ENCODE data around the gene HIRIP3. TPM values are rescaled to one million over a fixed set of nuclear protein-coding genes. Genes with fewer than 3 reads are reported as not detected.

Gene HIRIP3
- total RNA-seq, 1 donor from 2014 or later: 9.6 TPM

DNA sequence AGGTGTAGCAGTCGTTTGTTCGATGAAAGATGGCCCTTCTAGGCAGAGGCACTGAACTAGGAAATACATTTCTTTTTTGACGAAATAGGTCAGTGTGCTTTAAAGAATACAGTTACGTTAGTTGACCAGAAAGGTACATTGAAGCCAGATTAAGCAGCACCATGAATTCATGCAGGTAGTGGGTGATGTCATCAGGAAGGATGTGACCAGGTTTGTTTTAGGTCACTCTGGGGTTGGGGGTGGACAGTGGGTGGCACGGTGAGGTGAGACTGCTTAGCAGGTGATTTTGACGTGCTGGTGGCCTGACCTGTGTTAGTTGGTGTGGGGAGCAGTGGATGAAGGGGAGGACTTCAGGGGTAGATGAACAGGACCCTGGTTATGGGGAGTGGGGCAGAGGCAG is 4.2 kb upstream of the HIRIP3 start:
- no peak for DNase-seq (ENCODE audit: extremely low read depth, low read depth, low spot score)

DNA sequence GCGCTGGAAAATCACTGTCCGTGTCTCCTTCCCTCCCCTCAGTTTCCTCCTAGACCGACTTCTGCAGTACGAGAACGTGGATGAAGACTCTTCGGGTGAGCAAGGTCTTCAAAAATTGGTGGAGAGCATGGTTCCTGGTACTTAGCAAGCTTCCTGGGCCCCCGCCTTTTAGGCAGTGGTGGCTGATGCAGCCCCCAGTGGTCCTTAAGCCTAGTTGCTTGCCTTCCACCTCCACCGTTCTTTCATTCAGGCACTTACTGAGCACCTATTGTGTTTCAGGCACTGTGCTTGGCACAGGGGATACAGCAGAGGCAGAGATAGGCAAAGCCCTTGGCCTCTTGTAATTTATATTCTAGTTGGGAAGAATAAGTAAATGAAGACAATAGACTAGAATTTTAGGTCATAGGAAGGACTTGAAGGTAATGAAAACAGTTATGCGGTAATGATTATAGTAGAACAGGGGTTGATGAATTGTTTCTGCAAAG is 1.4 kb upstream of the HIRIP3 start:
- DNase-seq (ENCODE audit: extremely low read depth, low read depth, low spot score): no peak

DNA sequence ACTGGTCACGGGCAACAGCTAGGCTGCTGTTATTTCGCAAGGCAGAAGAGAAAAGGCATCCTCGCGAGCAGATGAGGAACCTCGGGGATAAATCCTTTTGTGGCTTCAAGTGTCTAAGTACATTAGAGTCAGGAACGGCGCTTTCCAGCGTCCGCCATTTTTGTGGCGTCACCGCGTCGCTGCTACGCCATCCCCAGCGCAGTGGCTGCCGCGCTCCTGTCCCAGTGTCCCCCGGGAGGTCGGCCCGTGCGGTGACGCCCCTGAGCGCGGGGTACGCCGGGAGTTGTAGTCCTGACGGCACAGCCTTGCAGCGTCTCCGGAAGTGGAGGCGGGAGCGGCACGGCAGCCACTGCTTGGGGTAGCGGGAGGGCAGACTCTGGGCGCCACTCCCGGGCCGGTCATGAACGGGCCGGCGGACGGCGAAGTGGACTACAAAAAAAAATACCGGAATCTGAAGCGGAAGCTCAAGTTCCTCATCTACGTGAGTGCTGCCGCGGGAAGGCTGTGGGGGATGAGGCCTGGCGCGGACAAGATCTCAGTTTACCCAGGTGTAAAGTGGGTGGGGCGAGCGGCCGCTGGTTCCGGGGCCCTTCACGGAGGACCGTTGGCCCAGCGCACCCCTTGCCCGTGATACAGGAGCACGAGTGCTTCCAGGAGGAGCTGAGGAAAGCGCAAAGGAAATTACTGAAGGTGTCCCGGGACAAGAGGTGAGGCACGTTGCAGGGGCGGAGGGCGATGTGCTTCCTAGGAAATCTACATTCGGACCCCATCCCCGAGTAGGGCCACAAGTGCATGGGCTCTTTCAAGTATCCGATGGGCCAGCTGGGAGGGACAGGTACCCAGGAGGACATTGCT is 721 bp upstream of the HIRIP3 start, which contains the start of gene INO80E:
Gene INO80E, plus strand, starts transcription at position 331 of the 855 bp plus-strand sequence. Its CDS starts 70 bp downstream, at position 401.
- DNase-seq (ENCODE audit: extremely low read depth, low read depth, low spot score): peak; percentile 57

DNA sequence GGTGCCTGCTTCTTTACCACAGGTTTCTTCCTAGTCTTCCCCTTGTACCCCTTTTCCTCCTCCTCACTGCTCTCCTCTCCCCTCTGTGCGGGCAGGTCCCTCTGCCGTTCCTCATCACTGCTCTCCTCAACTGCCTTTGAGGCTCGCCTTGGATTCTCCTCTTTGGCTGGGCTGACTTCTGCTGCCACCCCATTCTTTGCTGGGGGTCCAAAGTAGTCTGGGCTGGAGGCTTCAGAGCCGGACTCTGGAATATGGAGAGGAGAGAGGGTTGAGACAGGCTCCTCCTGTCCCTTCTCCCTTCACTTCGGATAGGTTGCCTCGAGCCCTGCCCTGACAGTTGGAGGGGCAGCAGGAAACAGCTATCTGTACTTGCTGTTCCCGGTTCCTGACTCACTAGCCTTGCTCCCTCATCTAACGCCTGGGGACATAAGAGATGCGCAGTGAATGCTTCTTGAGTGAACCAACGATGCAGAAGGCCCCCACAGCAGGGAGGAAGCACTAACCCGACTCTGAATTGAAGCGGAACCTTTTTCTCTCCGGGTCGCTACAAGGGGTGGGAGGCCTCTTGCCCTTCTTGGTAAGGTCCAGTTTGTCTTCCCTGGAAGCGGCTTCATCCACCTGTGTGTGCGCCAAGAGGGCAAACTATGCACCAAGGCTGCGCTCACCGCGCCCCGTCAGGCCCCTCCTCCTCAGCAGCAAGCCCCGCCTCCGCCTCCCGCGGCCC is 655 bp downstream of the HIRIP3 start:
- no peak for DNase-seq (ENCODE audit: extremely low read depth, low read depth, low spot score)

DNA sequence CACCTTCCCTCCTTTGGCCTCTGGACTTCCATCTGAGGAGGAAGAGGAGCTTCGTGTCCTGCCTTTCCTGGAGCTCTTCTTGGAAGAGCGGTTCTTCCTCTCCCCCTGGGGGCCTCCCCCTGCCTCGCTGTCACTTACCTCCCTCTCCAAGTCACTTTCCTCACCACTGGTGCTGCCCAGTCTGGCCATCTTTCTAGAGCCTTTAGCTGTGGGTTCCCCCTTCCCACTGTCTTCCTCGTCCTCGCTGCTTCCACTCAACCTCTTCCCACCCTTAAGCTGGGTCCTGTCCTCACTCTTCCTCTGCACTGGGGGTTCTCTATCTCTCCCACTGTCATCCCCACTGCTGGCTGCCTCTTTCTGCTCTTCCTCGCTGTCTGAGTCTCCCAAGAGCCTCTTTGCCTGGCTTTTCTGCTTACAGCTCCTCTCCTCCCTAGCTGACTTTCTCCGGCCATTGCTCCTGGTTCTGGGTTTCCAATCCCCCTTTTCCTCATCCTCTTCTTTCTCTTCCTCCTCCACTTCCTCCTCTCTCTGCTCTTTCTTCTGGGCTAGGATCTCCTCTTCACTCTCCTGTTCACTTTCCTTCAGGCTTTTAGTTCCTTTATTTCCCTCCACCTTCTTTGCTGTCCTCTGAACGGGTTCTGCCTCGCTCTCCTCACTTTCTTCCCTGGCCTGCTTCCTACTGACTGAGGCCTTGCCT is 1.4 kb downstream of the HIRIP3 start:
- no peak for DNase-seq (ENCODE audit: extremely low read depth, low read depth, low spot score)

DNA sequence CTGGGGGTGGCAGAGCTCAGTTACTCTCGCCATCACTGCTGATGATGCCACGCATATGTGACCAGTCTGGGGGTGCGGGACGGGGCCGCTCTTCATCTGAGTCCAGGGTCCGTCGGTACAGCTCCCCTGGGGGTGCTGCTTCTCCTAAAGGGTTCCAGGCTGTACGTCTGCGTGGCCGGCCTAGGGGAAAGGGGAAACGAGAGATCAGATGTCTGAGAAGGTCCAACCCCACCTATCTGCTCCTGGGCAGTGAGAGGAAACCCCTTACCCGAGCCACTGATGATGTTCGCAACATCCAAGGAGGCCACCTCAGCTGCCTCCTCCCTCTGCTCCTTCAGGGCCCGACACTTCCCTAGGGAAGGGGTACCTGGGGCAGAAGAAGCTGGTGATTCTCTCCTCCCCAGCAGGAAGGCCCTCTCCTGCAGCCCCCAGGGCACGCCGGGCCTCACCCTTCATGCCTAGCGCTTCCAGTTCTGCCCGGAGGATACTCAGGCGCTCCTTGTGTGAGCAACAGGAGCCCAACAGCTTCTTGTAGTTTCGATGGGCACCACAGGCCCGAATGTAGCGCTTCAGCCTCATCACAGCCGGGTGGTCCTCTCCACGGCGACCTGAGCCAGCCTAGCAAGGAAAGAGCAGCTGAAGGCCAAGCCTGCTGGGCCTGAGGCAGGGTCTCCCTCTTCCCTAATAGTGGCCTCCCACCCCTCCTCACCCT is 2.1 kb downstream of the HIRIP3 start:
- no peak for DNase-seq (ENCODE audit: extremely low read depth, low read depth, low spot score)

DNA sequence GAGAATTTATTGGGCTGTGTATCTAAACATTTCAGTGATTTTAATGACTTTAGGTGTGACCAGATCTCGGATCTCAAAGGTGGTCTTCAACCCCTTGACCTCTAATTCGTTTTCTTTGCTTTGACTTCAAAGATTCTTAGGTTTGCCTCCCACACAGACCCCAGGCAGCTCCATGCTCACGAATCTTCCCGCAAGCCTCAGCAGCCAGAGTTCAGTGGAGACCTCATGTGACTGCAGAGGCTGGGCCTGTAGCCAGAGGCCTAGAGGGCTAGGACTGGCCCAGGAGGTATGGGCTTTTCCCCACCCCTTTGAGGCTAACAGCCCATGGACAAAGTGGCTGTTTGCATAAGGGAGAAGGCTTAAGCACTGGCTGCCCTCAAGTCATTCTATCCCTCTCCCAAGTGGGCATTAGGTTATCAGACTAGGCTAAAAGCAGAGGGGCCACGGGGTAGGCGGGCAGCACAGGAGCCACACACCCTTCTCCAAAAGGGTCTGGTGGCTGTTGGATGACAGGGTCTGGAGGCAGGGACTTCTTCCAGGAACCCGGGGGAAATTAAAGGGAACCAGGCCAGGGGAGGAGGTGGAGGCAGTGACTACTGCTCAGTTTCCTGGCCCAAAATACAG is 3.0 kb downstream of the HIRIP3 start:
- DNase-seq (ENCODE audit: extremely low read depth, low read depth, low spot score): no peak

DNA sequence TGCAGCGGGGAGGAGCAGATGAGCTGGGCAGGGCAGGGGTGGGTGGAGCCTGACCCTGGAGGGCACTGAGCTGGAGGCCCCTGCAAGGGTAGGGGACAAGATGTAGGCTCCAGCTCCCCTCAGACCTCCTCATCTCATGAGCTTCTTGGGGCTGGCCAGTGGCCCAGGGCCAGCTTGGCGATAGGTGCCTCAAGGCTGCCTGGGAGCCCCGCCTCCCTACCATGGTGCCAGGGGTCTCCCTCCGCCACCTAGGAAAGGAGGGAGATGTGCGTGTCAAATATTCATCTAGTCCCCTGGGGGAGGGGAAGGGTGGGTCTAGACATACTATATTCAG is 3.9 kb downstream of the HIRIP3 start:
- no peak for DNase-seq (ENCODE audit: extremely low read depth, low read depth, low spot score)

DNA sequence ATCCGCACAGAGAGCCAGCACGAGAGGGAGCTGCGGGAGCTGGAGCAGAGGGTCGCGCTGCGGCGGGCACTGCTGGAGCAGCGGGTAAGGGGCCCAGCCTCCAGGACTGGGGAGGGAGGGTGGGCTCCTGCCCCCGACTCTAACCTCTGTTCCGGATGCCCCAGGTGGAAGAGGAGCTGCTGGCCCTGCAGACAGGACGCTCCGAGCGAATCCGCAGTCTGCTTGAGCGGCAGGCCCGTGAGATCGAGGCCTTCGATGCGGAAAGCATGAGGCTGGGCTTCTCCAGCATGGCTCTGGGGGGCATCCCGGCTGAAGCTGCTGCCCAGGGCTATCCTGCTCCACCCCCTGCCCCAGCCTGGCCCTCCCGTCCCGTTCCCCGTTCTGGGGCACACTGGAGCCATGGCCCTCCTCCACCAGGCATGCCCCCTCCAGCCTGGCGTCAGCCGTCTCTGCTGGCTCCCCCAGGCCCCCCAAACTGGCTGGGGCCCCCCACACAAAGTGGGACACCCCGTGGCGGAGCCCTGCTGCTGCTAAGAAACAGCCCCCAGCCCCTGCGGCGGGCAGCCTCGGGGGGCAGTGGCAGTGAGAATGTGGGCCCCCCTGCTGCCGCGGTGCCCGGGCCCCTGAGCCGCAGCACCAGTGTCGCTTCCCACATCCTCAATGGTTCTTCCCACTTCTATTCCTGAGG is 4.4 kb downstream of the HIRIP3 start:
- no peak for DNase-seq (ENCODE audit: extremely low read depth, low read depth, low spot score)

DNA sequence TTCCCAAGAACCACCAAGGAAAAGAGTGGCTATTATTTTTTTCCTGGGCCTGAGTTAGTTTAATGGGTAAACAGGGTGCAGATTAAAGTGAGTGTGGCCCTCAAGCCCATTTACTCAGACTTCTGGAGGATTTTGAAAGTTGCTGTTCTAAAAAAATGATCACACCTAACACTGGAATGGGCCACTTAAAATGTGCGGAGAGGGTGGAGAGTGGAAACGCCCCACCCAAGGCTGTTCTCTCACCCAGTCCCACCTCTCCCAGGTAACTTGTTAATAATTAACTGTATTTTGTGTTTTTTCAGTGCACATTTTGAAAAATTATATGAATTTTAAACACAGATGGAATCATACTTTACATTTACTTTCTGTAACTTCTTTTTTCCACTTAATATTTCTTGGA is 5.4 kb downstream of the HIRIP3 start:
- DNase-seq (ENCODE audit: extremely low read depth, low read depth, low spot score): no peak

DNA sequence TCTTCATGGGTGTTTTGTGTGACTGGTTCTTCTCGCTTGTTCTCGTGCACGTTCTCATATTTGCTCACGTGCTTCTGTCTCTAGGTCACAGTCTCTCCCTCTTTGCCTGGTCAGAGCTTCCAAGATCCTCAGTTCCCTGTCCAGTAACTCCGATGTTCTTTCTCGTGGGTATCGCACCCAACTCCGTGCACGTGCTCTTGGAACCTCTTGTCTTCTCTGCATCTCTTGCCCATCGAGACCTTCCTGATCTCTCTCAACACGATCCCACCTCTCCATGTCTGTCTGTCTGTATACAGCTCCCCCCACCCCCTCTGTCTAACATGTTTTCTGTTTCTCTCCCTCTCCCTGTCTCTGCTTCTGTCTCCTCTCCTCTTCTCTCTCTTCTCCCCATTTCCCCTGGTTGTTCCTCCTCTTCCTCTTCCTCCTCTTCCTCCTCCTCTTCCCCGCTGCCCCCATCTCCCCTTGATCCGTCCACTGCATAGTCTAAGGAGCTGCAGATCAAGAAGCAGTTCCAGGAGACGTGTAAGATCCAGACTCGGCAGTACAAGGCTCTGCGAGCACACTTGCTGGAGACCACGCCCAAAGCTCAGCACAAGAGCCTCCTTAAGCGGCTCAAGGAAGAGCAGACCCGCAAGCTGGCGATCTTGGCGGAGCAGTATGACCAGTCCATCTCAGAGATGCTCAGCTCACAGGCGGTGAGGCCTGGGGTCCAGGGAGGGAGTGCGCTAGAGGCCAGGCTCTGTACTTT is 6.1 kb downstream of the HIRIP3 start:
- DNase-seq (ENCODE audit: extremely low read depth, low read depth, low spot score): no peak

DNA sequence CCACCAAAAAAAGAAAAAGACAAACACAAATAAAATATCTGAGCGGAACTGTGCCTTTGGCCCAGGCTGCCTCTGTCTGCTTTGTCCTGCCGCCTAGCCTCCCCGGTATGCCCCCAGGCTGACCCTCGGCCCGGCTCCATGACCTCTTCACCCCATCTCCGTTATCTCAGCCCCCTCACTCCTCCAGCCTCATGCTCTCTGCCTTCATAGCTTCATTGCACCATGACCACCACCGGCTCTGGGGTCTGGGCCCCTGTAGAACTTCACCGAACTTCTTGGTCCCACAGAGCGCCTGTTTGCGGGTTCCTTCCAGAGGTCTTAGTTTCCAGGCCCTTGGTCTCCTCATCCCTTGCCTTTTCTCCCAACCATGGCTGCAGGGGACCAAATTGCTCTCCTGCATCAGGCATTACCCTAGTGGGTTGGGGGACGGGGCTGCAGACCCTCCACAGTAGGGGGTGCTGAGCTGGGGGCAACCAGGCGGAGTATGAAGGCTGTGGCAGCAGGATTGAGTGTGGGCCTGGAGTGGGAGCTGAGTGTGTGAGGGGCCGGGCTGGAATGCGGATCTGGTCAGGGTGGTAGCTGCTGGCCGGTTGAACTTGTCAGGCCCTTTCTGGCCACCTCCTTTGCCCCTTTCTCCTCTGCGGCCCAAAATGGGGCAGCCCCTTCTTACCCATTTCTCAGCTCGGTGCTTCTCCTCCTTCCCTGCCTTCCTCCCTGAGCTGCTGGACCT is 6.9 kb downstream of the HIRIP3 start:
- no peak for DNase-seq (ENCODE audit: extremely low read depth, low read depth, low spot score)

DNA sequence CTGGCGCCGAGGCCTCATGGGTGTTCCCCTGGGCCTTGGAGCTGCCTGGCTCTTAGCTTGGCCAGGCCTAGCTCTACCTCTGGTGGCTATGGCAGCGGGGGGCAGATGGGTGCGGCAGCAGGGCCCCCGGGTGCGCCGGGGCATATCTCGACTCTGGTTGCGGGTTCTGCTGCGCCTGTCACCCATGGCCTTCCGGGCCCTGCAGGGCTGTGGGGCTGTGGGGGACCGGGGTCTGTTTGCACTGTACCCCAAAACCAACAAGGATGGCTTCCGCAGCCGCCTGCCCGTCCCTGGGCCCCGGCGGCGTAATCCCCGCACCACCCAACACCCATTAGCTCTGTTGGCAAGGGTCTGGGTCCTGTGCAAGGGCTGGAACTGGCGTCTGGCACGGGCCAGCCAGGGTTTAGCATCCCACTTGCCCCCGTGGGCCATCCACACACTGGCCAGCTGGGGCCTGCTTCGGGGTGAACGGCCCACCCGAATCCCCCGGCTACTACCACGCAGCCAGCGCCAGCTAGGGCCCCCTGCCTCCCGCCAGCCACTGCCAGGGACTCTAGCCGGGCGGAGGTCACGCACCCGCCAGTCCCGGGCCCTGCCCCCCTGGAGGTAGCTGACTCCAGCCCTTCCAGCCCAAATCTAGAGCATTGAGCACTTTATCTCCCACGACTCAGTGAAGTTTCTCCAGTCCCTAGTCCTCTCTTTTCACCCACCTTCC is 7.9 kb downstream of the HIRIP3 start:
- DNase-seq (ENCODE audit: extremely low read depth, low read depth, low spot score): no peak

DNA sequence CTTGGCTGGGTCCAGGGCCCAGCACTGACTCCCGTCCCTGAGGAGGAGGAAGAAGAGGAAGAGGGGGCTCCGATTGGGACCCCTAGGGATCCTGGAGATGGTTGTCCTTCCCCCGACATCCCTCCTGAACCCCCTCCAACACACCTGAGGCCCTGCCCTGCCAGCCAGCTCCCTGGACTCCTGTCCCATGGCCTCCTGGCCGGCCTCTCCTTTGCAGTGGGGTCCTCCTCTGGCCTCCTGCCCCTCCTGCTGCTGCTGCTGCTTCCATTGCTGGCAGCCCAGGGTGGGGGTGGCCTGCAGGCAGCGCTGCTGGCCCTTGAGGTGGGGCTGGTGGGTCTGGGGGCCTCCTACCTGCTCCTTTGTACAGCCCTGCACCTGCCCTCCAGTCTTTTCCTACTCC is 8.5 kb downstream of the HIRIP3 start:
- DNase-seq (ENCODE audit: extremely low read depth, low read depth, low spot score): no peak

DNA sequence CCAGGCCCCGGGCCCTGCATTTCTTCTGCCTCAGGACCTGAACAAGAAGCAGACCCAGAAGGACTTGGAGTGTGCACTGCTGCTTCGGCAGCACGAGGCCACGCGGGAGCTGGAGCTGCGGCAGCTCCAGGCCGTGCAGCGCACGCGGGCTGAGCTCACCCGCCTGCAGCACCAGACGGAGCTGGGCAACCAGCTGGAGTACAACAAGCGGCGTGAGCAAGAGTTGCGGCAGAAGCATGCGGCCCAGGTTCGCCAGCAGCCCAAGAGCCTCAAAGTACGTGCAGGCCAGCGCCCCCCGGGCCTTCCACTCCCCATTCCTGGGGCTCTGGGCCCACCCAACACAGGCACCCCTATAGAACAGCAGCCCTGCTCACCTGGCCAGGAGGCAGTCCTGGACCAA is 9.2 kb downstream of the HIRIP3 start:
- DNase-seq (ENCODE audit: extremely low read depth, low read depth, low spot score): no peak

DNA sequence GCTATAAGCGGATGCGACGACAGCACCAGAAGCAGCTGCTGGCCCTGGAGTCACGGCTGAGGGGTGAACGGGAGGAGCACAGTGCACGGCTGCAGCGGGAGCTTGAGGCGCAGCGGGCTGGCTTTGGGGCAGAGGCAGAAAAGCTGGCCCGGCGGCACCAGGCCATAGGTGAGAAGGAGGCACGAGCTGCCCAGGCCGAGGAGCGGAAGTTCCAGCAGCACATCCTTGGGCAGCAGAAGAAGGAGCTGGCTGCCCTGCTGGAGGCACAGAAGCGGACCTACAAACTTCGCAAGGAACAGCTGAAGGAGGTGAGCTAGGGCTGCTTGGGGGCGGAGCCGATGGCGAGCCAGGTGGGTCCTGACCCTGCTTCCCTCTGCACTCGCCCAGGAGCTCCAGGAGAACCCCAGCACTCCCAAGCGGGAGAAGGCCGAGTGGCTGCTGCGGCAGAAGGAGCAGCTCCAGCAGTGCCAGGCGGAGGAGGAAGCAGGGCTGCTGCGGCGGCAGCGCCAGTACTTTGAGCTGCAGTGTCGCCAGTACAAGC is 10.1 kb downstream of the HIRIP3 start:
- no peak for DNase-seq (ENCODE audit: extremely low read depth, low read depth, low spot score)

DNA sequence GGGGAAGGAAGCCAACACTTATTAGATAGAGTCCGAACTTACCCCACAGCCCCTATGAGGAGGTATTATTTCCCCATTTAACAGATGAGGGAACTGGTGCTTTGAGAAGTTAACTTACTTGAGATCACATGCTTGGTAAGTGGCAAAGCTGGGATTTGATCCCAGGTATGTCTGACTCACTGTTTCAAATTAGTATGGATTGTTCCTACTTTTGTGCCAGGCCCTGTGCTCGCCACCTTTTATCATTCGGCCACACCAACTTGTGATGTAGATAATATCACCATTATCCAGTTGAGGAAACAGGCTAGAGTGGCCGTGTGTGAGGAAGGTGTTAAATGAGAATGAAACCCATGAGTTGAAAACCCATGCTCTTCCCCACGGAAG is 10.7 kb downstream of the HIRIP3 start:
- no peak for DNase-seq (ENCODE audit: extremely low read depth, low read depth, low spot score)
